ENCODE measurements around the gene C22orf23.

C22orf23 gene

GRCh38 chr22:37925767-37926166, 27.6 kb downstream of the C22orf23 start:
- ChIA-PET CTCF (no interaction called here), POLR2A (no interaction called here)
- TF ChIP-seq SP1 (IDR thresholded peaks at IDR 0.05) (no peak), NFRKB (IDR thresholded peaks at IDR 0.05) (no peak), PKNOX1 (IDR thresholded peaks at IDR 0.05) (no peak), ELF4 (IDR thresholded peaks at IDR 0.05) (no peak), FOXA1 (IDR thresholded peaks at IDR 0.05) (no peak), FOXM1 (IDR thresholded peaks at IDR 0.05; ENCODE audit: borderline replicate concordance) (no peak), LEF1 (IDR thresholded peaks at IDR 0.05; ENCODE audit: borderline replicate concordance) (no peak), TARDBP (IDR thresholded peaks at IDR 0.05) (no peak), HDGF (IDR thresholded peaks at IDR 0.05; ENCODE audit: borderline replicate concordance) (no peak), SUZ12 (IDR thresholded peaks at IDR 0.05) (no peak), BHLHE40 (IDR thresholded peaks at IDR 0.05; ENCODE audit: borderline replicate concordance) (no peak), CTBP1 (IDR thresholded peaks at IDR 0.05; ENCODE audit: borderline replicate concordance) (no peak), L3MBTL2 (conservative IDR thresholded peaks at IDR 0.05) (no peak)
- no peak for DNase-seq (ENCODE audit: extremely low spot score)

GRCh38 chr22:37925330-37925729, 28.1 kb downstream of the C22orf23 start:
- TF ChIP-seq FOXK2 (IDR thresholded peaks at IDR 0.05) (no peak), ARNT (IDR thresholded peaks at IDR 0.05) (no peak), LEF1 (IDR thresholded peaks at IDR 0.05; ENCODE audit: borderline replicate concordance) (no peak), PKNOX1 (IDR thresholded peaks at IDR 0.05) (no peak), HDGF (IDR thresholded peaks at IDR 0.05; ENCODE audit: borderline replicate concordance) (no peak), TARDBP (IDR thresholded peaks at IDR 0.05) (no peak), ZNF384 (IDR thresholded peaks at IDR 0.05) (no peak), BHLHE40 (IDR thresholded peaks at IDR 0.05; ENCODE audit: borderline replicate concordance) (no peak), CTBP1 (IDR thresholded peaks at IDR 0.05; ENCODE audit: borderline replicate concordance) (no peak), SP1 (IDR thresholded peaks at IDR 0.05) (no peak), FOXM1 (IDR thresholded peaks at IDR 0.05; ENCODE audit: borderline replicate concordance) (no peak), SUZ12 (IDR thresholded peaks at IDR 0.05) (no peak), ELF4 (IDR thresholded peaks at IDR 0.05) (no peak), L3MBTL2 (conservative IDR thresholded peaks at IDR 0.05) (no peak)
- ChIA-PET POLR2A (no interaction called here), CTCF (no interaction called here)
- DNase-seq (ENCODE audit: extremely low spot score) = no peak

GRCh38 chr22:37924386-37925065, 28.9 kb downstream of the C22orf23 start:
- ChIA-PET POLR2A (interaction anchor here (1.0 kb wide), 1 partner anchor 19 kb away, joined by 4 read pairs; no protein-coding TSS in a partner anchor), CTCF (no interaction called here)
- DNase-seq (ENCODE audit: extremely low spot score) = no peak
- no peak for TF ChIP-seq HDGF (IDR thresholded peaks at IDR 0.05; ENCODE audit: borderline replicate concordance)
- TF ChIP-seq CTBP1 (IDR thresholded peaks at IDR 0.05; ENCODE audit: borderline replicate concordance) = no peak
- TF ChIP-seq ZNF384 (IDR thresholded peaks at IDR 0.05) = no peak
- TF ChIP-seq FOXA1 (IDR thresholded peaks at IDR 0.05) = no peak
- no peak for TF ChIP-seq NFRKB (IDR thresholded peaks at IDR 0.05)
- TF ChIP-seq ELF4 (IDR thresholded peaks at IDR 0.05) = no peak
- no peak for TF ChIP-seq TARDBP (IDR thresholded peaks at IDR 0.05)
- TF ChIP-seq SP1 (IDR thresholded peaks at IDR 0.05) = no peak
- no peak for TF ChIP-seq FOXK2 (IDR thresholded peaks at IDR 0.05)
- no peak for TF ChIP-seq FOXM1 (IDR thresholded peaks at IDR 0.05; ENCODE audit: borderline replicate concordance)
- no peak for TF ChIP-seq BHLHE40 (IDR thresholded peaks at IDR 0.05; ENCODE audit: borderline replicate concordance)
- no peak for TF ChIP-seq PKNOX1 (IDR thresholded peaks at IDR 0.05)
- TF ChIP-seq LEF1 (IDR thresholded peaks at IDR 0.05; ENCODE audit: borderline replicate concordance) = no peak
- no peak for TF ChIP-seq SUZ12 (IDR thresholded peaks at IDR 0.05)
- no peak for TF ChIP-seq ARNT (IDR thresholded peaks at IDR 0.05)
- no peak for TF ChIP-seq L3MBTL2 (conservative IDR thresholded peaks at IDR 0.05)

- DNase-seq (ENCODE audit: extremely low spot score) = no peak
- POLR2A ChIA-PET = no interaction called here
- CTCF ChIA-PET = no interaction called here
Measured at GRCh38 chr22:37923927-37924326, 29.5 kb downstream of the C22orf23 start.

More at GRCh38 chr22:37923927-37924326, 29.5 kb downstream of the C22orf23 start:
- TF ChIP-seq SP1 (IDR thresholded peaks at IDR 0.05) (no peak), ARNT (IDR thresholded peaks at IDR 0.05) (no peak), HDGF (IDR thresholded peaks at IDR 0.05; ENCODE audit: borderline replicate concordance) (no peak), L3MBTL2 (conservative IDR thresholded peaks at IDR 0.05) (no peak), NFRKB (IDR thresholded peaks at IDR 0.05) (no peak), FOXM1 (IDR thresholded peaks at IDR 0.05; ENCODE audit: borderline replicate concordance) (no peak), ZNF384 (IDR thresholded peaks at IDR 0.05) (no peak), CTBP1 (IDR thresholded peaks at IDR 0.05; ENCODE audit: borderline replicate concordance) (no peak), BHLHE40 (IDR thresholded peaks at IDR 0.05; ENCODE audit: borderline replicate concordance) (no peak), LEF1 (IDR thresholded peaks at IDR 0.05; ENCODE audit: borderline replicate concordance) (no peak), PKNOX1 (IDR thresholded peaks at IDR 0.05) (no peak), SUZ12 (IDR thresholded peaks at IDR 0.05) (no peak), FOXK2 (IDR thresholded peaks at IDR 0.05) (no peak), FOXA1 (IDR thresholded peaks at IDR 0.05) (no peak), ELF4 (IDR thresholded peaks at IDR 0.05) (no peak), TARDBP (IDR thresholded peaks at IDR 0.05) (no peak)

All from HEK293T (cell line).